HG02885 (cell line): ENCODE measurements around the gene TSHZ3.

Experiments
- ATAC-seq: cut with Tn5 transposase; IDR thresholded peaks from one replicate; pipeline ENCODE4 v1.9.1; 2021; ENCODE audit warnings: mild to moderate bottlenecking; ENCODE audit not compliant: unreplicated experiment, poor library complexity

TSHZ3 gene

DNA sequence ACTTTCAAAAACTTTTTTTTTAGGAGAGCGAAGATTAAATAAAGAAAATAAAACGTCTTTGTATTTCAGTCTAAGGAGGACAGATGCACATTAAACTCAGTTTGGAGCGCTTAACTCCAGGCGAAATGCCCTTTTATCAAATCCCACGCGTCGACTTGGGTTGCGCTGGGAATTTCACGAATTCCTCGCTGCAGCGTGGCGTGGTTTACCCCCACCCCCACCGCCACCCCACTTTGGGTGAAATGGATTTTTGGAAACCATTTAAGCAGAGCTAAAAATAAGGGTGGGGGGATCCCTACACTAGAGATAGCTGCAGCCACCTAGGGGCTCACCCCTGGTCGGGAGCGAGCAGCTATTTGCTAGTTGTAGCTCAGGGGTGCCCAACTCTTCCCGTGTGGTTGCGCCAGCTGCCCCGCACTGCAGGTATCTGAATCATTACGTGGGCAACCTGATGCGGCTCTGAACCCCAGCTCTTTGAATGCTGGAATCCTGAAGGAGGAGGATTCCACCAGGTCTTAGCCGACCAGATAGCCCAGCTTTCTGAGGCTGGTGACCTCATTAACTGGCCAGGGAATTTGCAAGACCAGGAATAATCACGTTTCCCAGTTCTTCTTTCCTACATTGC, 6.5 kb upstream of the TSHZ3 start:
- ATAC-seq, result no peak

DNA sequence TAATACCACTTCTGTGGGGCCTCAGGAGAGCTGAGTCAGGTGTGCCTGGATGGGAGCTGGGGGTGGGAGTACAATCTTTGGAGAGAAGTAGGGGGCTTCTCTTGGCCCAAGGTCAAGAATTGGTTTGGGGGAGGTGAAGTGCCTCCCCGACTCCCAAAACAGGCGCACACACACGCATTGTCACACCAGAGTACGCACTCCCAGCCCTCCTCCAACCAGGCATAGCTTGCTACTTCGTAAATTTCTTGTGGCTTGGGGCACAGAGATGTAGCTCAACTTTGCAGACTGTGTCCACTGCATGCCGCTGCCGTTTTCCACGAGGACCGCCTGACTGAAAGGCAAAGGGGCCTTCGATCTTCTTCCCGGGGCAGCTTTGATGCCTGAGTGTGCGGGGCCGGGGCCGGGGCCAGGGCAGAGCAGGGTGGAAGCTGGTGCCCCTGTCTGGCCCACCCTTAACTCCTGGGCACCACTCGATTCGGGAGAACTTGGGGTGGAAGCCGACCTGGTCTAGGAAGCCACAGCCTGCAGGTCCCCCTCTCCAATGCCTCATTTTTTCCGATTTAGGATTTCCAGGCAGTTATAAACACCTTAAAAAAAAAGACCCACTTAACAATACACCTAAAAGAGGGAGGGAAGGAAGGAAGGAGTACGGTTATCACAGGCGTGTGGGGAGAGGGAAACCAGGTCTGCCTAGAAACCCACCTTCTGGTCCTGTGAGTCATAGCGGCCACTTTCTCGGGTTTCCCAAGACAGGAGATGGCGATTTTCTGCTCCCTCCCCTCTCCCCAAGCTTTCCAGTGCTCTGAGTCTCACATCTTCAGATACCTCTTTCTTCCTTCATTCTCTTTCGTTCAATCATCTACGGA, 5.8 kb upstream of the TSHZ3 start:
- no peak for ATAC-seq

- ATAC-seq, result no peak
Observed at GRCh38 chr19:31354316-31354715, 5.1 kb upstream of the TSHZ3 start.

- no peak for ATAC-seq
Observed at GRCh38 chr19:31353833-31354232, 4.6 kb upstream of the TSHZ3 start.

- ATAC-seq, result no peak
Observed at GRCh38 chr19:31352782-31353651, 3.8 kb upstream of the TSHZ3 start.

GRCh38 chr19:31352296-31352781, 3.1 kb upstream of the TSHZ3 start:
- ATAC-seq, result no peak

DNA sequence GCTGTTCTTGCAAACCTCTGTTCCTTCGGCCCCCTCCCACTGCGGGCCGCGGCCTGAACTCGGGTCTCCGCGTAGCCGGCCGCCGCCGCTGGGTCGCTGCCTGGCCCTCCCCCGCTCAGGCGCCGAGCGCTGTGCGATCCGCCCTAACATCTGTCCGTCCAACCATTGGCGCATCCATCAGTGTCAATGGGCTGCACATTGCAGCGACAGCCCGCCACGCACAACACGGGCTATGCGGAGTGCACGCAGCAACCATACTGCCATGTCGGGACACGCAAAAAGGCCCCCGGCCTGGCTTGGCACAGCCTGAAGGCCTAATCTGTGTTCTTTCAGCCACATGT, 2.6 kb upstream of the TSHZ3 start:
- ATAC-seq, result no peak

- ATAC-seq, result no peak
Observed at GRCh38 chr19:31351056-31351854, 2.0 kb upstream of the TSHZ3 start.

- ATAC-seq, result no peak
Observed at GRCh38 chr19:31350693-31351055, 1.4 kb upstream of the TSHZ3 start.

- no peak for ATAC-seq
Observed at GRCh38 chr19:31350033-31350692, 927 bp upstream of the TSHZ3 start.

DNA sequence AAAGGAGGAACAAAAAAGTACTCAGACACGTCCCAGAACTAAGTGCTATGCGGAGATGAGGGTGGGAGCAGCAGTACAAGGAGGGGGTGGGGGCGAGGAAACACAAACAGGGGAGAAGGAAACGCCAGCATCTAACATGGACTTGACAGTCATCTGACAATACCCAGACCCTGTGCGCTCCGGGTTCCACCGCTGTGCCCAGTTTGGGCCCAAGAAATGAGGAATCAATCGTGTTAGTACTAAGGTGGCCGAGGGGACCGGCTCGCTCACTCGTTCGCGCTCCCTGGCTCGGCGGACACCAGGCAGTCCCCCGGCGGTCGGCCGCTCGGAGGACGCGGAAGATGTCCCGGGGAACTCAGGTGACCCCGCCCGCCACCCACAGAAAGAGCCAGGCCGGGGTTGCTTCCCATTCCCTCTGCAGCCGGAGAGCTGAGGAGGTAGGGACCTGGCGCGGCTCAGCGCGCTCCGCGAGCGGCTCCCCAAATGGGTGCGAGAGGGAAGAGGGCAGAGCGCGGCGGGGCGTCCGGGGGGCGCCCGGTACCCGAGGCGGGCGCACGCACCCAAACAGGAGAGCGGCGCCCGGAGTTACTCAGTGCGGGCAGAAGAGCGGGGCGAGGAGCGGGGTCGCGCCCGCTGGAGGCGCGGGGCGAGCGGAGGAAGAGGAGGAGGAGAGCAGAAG, 616 bp downstream of the TSHZ3 start:
- no peak for ATAC-seq

DNA sequence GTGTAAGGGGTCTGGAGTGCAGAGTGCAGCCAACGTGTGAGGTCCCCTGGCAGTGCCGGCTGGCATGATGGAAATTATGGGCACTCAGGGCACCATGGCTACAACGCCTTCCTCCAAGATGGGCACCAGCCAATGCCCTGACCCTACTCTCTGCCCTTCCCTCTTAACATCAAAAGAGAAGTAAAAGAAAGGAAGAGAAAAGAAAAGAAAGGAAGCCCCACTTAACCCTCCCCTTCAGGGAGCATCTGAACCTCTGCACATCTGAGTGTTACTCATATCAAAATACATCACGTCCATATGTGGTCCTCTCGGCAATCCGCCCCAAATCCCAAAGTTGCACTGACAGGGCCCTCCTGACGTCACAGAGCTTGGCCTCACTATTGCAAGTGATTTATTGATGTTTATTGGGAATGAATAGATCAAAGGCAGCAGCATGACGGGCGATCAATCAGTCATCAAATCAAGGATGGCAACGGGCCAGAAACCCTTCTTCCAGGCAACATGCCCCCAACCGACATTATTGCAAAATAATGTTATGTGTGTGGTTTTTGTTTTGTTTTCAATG, 1.3 kb downstream of the TSHZ3 start:
- no peak for ATAC-seq

GRCh38 chr19:31347354-31347753, 1.9 kb downstream of the TSHZ3 start:
- no peak for ATAC-seq

GRCh38 chr19:31346184-31347059, 2.8 kb downstream of the TSHZ3 start:
- no peak for ATAC-seq

DNA sequence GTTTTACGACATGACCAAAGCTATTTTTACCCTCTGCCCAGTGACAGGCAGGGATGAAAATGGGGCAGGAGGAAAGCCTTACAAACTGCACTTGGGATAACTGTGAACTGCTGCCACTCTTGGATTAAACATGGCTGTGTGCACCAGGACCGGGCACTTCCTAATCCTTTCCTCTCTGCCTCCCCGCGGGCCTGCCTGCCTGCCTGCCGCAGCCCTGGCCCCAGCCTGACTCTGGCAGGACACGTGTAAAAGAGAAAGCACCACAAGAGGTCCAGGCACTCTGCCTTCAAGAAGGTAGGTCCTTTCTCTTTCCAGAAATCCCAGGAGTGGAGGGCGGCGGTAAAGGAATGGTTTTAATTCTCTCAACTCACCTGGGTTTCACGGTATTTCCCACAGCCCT, 4.8 kb downstream of the TSHZ3 start:
- no peak for ATAC-seq

- no peak for ATAC-seq
Observed at GRCh38 chr19:31342926-31343325, 6.3 kb downstream of the TSHZ3 start.

DNA sequence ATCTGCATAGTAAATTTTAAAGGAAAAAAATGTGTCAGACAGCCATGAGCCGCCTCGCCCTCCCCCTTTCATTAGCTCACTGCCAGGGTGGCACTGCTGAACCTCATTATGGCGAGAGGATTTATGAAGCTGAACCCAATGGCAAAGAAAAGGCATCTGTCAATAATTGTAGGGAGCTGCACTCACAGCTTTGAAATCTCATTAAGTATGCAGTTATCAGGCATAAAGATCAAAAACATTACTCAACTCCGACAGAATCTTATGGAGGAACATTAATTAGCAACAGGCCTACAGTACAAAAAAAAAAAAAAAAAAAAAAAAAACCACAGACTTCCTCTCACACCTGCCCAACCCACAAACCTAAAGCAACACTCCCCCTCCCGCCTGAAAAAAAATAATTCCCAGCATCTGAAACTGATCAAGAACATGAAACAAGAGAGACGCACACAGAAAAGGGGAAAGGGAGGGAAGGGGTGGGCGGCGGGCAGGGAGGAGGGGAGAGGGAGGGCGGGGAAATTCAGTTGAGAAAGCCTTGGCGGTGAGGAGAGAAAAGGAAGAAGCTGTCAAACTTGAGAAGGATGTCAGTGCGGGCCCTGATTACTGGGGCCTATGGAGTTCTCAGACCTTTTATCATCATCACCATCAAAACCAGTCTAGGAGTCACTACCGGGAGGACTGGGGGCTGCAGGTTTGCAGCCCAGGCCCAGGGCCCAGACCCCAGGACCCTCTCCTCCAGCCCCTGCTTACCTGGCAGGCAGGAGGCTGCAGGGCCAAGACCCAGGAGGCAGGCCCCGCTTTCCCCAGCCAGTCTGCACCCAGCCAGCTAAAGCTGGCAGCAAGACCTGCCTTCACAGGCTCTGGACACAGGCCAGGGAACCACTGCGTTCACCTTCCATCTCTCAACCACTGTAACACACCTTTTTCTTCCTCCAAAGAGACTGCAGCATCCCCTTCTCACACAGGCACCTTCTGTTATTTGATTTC, 8.9 kb downstream of the TSHZ3 start:
- ATAC-seq, result no peak
